Neuronal stem cell (in vitro differentiated cells): ENCODE data around the gene HPSE2.

Experiments used
- DNase-seq: peaks from one replicate; pipeline ENCODE4 v3.0.0-alpha.2; 2013; ENCODE audit warnings: low spot score
- H2AFZ ChIP-seq: one replicate; pipeline ENCODE4 v1.6.1; 2013; ENCODE audit warnings: mild to moderate bottlenecking, low read length, inconsistent platforms
- H2AK5ac ChIP-seq: 2 replicates; pipeline ENCODE4 v1.6.1; 2013; ENCODE audit warnings: low read depth, mild to moderate bottlenecking, inconsistent platforms, low read length, moderate library complexity, mixed read lengths
- H2BK120ac ChIP-seq: 2 replicates; pipeline ENCODE4 v1.6.1; 2013; ENCODE audit warnings: low read depth, mild to moderate bottlenecking, inconsistent platforms, low read length, moderate library complexity, mixed read lengths
- H2BK12ac ChIP-seq: one replicate; pipeline ENCODE4 v1.6.1; 2013; ENCODE audit warnings: low read length, inconsistent platforms
- H2BK15ac ChIP-seq: 2 replicates; pipeline ENCODE4 v1.6.1; 2013; ENCODE audit warnings: mild to moderate bottlenecking, low read length, inconsistent platforms, mixed read lengths
- H2BK5ac ChIP-seq: one replicate; pipeline ENCODE4 v1.6.1; 2013; ENCODE audit warnings: inconsistent platforms, mild to moderate bottlenecking, low read length, moderate library complexity
- H3K14ac ChIP-seq: one replicate; pipeline ENCODE4 v1.6.1; 2013; ENCODE audit warnings: low read length, inconsistent platforms
- H3K18ac ChIP-seq: 2 replicates; pipeline ENCODE4 v1.6.1; 2013; ENCODE audit warnings: low read length, inconsistent platforms
- H3K23ac ChIP-seq: 2 replicates; pipeline ENCODE4 v1.6.1; 2013; ENCODE audit warnings: low read depth, mild to moderate bottlenecking, mixed read lengths, low read length, inconsistent platforms; ENCODE audit not compliant: poor library complexity
- H3K27ac ChIP-seq: replicated peaks from 3 replicates; pipeline ENCODE4 v1.5.1; 2013; ENCODE audit warnings: low read length, inconsistent platforms
- H3K27me3 ChIP-seq, 3 experiments: 2 replicates each; pipeline ENCODE4 v1.6.1; 2013; ENCODE audit warnings: low read length in 3 of 3, mild to moderate bottlenecking in 2 of 3, inconsistent platforms in 1 of 3, low read depth in 1 of 3, mixed read lengths in 1 of 3, moderate library complexity in 1 of 3; ENCODE audit not compliant: control insufficient read depth in 3 of 3, insufficient read depth in 3 of 3
- H3K36me3 ChIP-seq, 2 donors: replicated peaks in 1 of 2; 2 replicates each; pipeline ENCODE4 v1.6.1; 2013; ENCODE audit warnings: low read length in 2 of 2; ENCODE audit not compliant: control insufficient read depth in 2 of 2, insufficient read depth in 2 of 2
- H3K4ac ChIP-seq: 2 replicates; pipeline ENCODE4 v1.6.1; 2013; ENCODE audit warnings: inconsistent platforms, mild to moderate bottlenecking, low read length, moderate library complexity
- H3K4me1 ChIP-seq, 2 donors: 1 replicate in 1 of 2; 2 replicates in 1 of 2; pipeline ENCODE4 v1.6.1; 2013; ENCODE audit warnings: low read length in 2 of 2, low read depth in 1 of 2; ENCODE audit not compliant: control insufficient read depth in 2 of 2, insufficient read depth in 1 of 2
- H3K4me2 ChIP-seq: one replicate; pipeline ENCODE4 v1.6.1; 2013; ENCODE audit warnings: mild to moderate bottlenecking, low read length, inconsistent platforms; ENCODE audit not compliant: insufficient read depth, poor library complexity, severe bottlenecking
- H3K4me3 ChIP-seq, 2 donors: 2 replicates each; pipeline ENCODE4 v1.5.1; 2013; ENCODE audit warnings: low read length in 2 of 2, mild to moderate bottlenecking in 2 of 2, inconsistent platforms in 1 of 2, moderate library complexity in 1 of 2
- H3K79me1 ChIP-seq: one replicate; pipeline ENCODE4 v1.6.1; 2013; ENCODE audit warnings: low read depth, mild to moderate bottlenecking, inconsistent platforms, low read length, moderate library complexity
- H3K9ac ChIP-seq: one replicate; pipeline ENCODE4 v1.6.1; 2013; ENCODE audit warnings: mild to moderate bottlenecking, low read depth, low read length, inconsistent platforms; ENCODE audit not compliant: poor library complexity
- H3K9me3 ChIP-seq, 2 donors: replicated peaks in 1 of 2; 2 replicates each; pipeline versions ENCODE3 to v1.6.1; 2013; ENCODE audit warnings: low read length in 2 of 2, mild to moderate bottlenecking in 2 of 2, inconsistent platforms in 1 of 2, low read depth in 1 of 2, mixed read lengths in 1 of 2, moderate library complexity in 1 of 2; ENCODE audit not compliant: control insufficient read depth in 2 of 2, insufficient read depth in 1 of 2
- H4K8ac ChIP-seq: one replicate; pipeline ENCODE4 v1.6.1; 2013; ENCODE audit warnings: low read depth, mild to moderate bottlenecking, inconsistent platforms, low read length, moderate library complexity
- H4K91ac ChIP-seq: one replicate; pipeline ENCODE4 v1.6.1; 2013; ENCODE audit warnings: low read length, low read depth, mild to moderate bottlenecking, inconsistent platforms; ENCODE audit not compliant: poor library complexity
- WGBS, 2 donors: extraction: QIAGEN DNeasy Blood & Tissue Kit; methylation state at CpG; one replicate each; pipeline ENCODE4 v1.1.7; 2013; ENCODE audit warnings: missing lambda C conversion rate in 2 of 2, mixed read lengths in 1 of 2; ENCODE audit not compliant: insufficient read length in 2 of 2, insufficient replicate concordance in 1 of 2; ENCODE audit errors: extremely low coverage in 2 of 2; 5-methylcytosine and 5-hydroxymethylcytosine counted together

Gene HPSE2

DNA sequence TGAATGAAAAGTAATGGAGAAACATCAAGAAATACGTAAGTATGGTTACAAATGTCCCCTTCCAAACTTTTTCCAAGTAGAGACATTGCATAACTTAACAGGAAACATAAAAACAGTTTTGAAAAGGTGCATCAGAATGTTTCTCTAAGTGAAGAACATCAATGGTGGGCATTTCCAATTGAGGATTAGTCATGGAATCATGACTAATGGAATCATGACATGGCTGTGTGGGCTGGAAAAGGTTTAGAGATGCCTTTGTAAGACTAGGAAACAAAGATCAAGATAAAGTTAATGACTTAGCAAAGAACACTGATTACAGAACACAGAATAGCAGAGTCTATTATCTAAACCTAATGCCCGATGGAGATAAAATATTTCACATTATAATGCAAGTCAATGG is 272.0 kb downstream of the HPSE2 start:
- no peak overlapping the region for H2BK15ac ChIP-seq
- no peak overlapping the region for H2BK120ac ChIP-seq
- no peaks in the 10 kb centered on the region for H3K36me3 ChIP-seq
- no peak overlapping the region for H3K4ac ChIP-seq
- no peaks in the 10 kb centered on the region for H3K27me3 ChIP-seq
- H2AFZ ChIP-seq = no peak overlapping the region
- H3K4me1 ChIP-seq = no peaks in the 10 kb centered on the region
- H3K4me2 ChIP-seq = no peak overlapping the region
- H3K27ac ChIP-seq = no peak overlapping the region
- DNase-seq = no peak
- no peak overlapping the region for H3K4me3 ChIP-seq
- H2BK5ac ChIP-seq = no peak overlapping the region
- H3K9me3 ChIP-seq = no peaks in the 10 kb centered on the region
- H3K14ac ChIP-seq = no peak overlapping the region
- no peaks in the 10 kb centered on the region for H3K79me1 ChIP-seq
- H4K91ac ChIP-seq = no peak overlapping the region
- WGBS, 2 donors = no CpG with 5 or more reads among the region's 2 CpGs
- no peak overlapping the region for H2AK5ac ChIP-seq
- no peak overlapping the region for H2BK12ac ChIP-seq
- H3K9ac ChIP-seq = no peak overlapping the region
- H3K18ac ChIP-seq = no peak overlapping the region
- H4K8ac ChIP-seq = no peak overlapping the region
- H3K23ac ChIP-seq = no peak overlapping the region

DNA sequence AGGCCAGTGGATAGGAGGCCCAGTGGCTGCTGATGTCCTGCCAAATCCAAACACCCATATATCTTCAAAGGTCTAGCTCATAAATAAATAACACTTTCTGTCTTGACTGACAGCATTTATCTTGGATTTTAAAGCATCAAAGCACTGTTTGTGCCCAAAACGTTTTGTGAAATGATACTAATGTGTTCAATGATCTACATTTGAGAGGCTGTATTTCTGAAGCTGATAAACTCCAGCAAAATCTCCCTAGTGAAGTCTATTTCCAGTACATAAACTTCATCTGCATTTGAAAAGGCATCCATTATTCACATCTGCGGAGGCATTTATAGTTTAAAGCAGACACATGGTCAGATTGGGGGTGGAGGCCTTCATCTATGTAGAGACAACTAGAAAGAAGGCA is 276.3 kb downstream of the HPSE2 start:
- Histone ChIP-seq H3K23ac (no peak overlapping the region), H2AK5ac (no peak overlapping the region), H3K4me1 (no peaks in the 10 kb centered on the region), H2BK15ac (no peak overlapping the region), H2BK120ac (no peak overlapping the region), H3K14ac (no peak overlapping the region), H3K9ac (no peak overlapping the region), H3K36me3 (no peaks in the 10 kb centered on the region), H2BK12ac (no peak overlapping the region), H4K91ac (no peak overlapping the region), H3K4me2 (no peak overlapping the region), H3K18ac (no peak overlapping the region), H3K9me3 (no peaks in the 10 kb centered on the region), H3K4ac (no peak overlapping the region), H3K79me1 (no peaks in the 10 kb centered on the region), H2BK5ac (no peak overlapping the region), H2AFZ (no peak overlapping the region), H3K4me3 (no peak overlapping the region), H4K8ac (no peak overlapping the region), H3K27me3 (no peaks in the 10 kb centered on the region), H3K27ac (no peak overlapping the region)
- no CpG with 5 or more reads among the region's 2 CpGs for WGBS, 2 donors
- DNase-seq = no peak

- no peak overlapping the region for H2BK12ac ChIP-seq
- no peaks in the 10 kb centered on the region for H3K4me1 ChIP-seq
- no peaks in the 10 kb centered on the region for H3K36me3 ChIP-seq
- no peak overlapping the region for H2AK5ac ChIP-seq
- H3K4me2 ChIP-seq = no peak overlapping the region
- no peak overlapping the region for H3K4me3 ChIP-seq
- no CpG with 5 or more reads among the region's 3 CpGs for WGBS, 2 donors
- H3K18ac ChIP-seq = no peak overlapping the region
- no peak overlapping the region for H2BK5ac ChIP-seq
- H2BK120ac ChIP-seq = no peak overlapping the region
- no peak overlapping the region for H3K9ac ChIP-seq
- H4K8ac ChIP-seq = no peak overlapping the region
- no peaks in the 10 kb centered on the region for H3K9me3 ChIP-seq
- no peak overlapping the region for H3K14ac ChIP-seq
- H3K4ac ChIP-seq = no peak overlapping the region
- no peaks in the 10 kb centered on the region for H3K27me3 ChIP-seq
- no peak overlapping the region for H2AFZ ChIP-seq
- no peak overlapping the region for H3K23ac ChIP-seq
- no peak overlapping the region for H3K27ac ChIP-seq
- DNase-seq = no peak
- no peak overlapping the region for H2BK15ac ChIP-seq
- H3K79me1 ChIP-seq = no peaks in the 10 kb centered on the region
- no peak overlapping the region for H4K91ac ChIP-seq
Measured at GRCh38 chr10:98957801-98958200, 277.9 kb downstream of the HPSE2 start.

DNA sequence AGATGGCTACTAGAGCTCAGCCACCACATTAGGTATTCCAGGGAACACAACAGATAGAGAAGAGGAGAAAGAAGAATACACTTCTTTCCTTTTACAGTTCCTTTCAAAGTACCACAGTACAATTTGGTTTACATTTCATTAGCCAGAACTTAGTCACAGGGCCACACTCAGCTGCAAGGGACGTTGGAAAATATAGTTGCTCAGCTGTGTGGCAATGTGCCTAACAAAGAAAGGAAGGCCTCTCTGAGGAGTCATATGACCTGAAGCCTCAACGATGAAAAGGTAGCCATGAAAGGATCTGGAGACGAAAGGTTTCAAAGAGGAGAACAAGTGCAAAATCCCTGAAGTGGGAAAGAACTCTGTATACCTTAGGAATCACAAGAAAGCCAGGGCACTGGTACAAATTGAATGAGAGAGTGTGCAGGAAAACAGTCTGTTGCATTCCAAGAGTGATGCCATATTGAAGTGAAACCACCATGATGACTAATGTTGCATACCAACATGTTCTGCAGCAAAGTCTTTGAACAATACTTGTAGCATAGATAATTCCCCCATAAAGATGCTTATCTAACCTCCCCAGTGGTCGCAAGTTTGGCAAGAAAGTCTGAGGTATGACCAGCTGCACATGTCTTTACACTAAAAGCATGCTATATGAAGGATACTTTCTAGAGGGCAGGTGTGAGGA is 278.9 kb downstream of the HPSE2 start:
- H3K9me3 ChIP-seq = no peaks in the 10 kb centered on the region
- no peaks in the 10 kb centered on the region for H3K36me3 ChIP-seq
- no peaks in the 10 kb centered on the region for H3K27me3 ChIP-seq
- H4K8ac ChIP-seq = no peak overlapping the region
- no peak overlapping the region for H3K23ac ChIP-seq
- H2AFZ ChIP-seq = no peak overlapping the region
- WGBS, 2 donors = no CpG with 5 or more reads among the region's 4 CpGs
- no peaks in the 10 kb centered on the region for H3K4me1 ChIP-seq
- no peak overlapping the region for H2BK12ac ChIP-seq
- H3K4me3 ChIP-seq = no peak overlapping the region
- DNase-seq = no peak
- H3K27ac ChIP-seq = no peak overlapping the region
- H2BK15ac ChIP-seq = no peak overlapping the region
- H3K18ac ChIP-seq = no peak overlapping the region
- H2BK120ac ChIP-seq = no peak overlapping the region
- H3K14ac ChIP-seq = no peak overlapping the region
- H2AK5ac ChIP-seq = no peak overlapping the region
- H4K91ac ChIP-seq = no peak overlapping the region
- H3K4ac ChIP-seq = no peak overlapping the region
- no peaks in the 10 kb centered on the region for H3K79me1 ChIP-seq
- H3K9ac ChIP-seq = no peak overlapping the region
- H3K4me2 ChIP-seq = no peak overlapping the region
- H2BK5ac ChIP-seq = no peak overlapping the region
